ENCODE measurements around the gene LHCGR.

GRCh38 chr2:48694149-48694548, 61.4 kb downstream of the LHCGR start:
- TF ChIP-seq CTCF (IDR thresholded peaks at IDR 0.05) (no peak), POLR2A (IDR thresholded peaks at IDR 0.05) (no peak), EP300 (IDR thresholded peaks at IDR 0.05) (no peak), POLR2AphosphoS5 (IDR thresholded peaks at IDR 0.05) (no peak)
